Measurements from ENCODE around the gene HSPA1B. TPM values are rescaled to one million over a fixed set of nuclear protein-coding genes. Genes with fewer than 3 reads are reported as not detected.

HSPA1B gene
- 85.1 and 90.5 TPM in 2 replicates for total RNA-seq (2021)
- long read RNA-seq, transcript HSPA1B-201 (1 exons, 2,521 nt), result major isoform, 61 of 63 reads
- long read RNA-seq, partial matches to known transcripts, result 0 of 63 reads
- long read RNA-seq, other reads (novel, unspliced or antisense), result 2 of 63 reads

DNA sequence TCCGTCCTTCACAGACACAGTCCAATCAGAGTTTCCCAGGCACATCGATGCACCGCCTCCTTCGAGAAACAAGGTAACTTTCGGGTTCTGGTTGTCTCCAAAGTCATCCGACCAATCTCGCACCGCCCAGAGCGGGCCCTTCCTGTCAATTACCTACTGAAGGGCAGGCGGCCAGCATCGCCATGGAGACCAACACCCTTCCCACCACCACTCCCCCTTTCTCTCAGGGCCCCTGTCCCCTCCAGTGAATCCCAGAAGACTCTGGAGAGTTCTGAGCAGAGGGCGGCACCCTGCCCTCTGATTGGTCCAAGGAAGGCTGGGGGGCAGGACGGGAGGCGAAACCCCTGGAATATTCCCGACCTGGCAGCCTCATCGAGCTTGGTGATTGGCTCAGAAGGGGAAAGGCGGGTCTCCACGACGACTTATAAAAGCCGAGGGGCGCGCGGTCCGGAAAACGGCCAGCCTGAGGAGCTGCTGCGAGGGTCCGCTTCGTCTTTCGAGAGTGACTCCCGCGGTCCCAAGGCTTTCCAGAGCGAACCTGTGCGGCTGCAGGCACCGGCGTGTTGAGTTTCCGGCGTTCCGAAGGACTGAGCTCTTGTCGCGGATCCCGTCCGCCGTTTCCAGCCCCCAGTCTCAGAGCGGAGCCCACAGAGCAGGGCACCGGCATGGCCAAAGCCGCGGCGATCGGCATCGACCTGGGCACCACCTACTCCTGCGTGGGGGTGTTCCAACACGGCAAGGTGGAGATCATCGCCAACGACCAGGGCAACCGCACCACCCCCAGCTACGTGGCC, at the start of gene HSPA1B:
Gene HSPA1B (plus strand): TSS at position 453 of the 794 bp plus-strand sequence. CDS start 213 bp downstream, at position 666.
- peak; percentile 100 for DNase-seq
- Histone ChIP-seq H3K23ac (ENCODE audit: insufficient read length, low read depth, low read length) (no peak within 1 kb of the TSS), H3K18ac (ENCODE audit: insufficient read length, low read depth, low read length) (peak within 1 kb of the TSS; percentile 9), H3K27me3 (ENCODE audit: insufficient read depth, low read length) (no peaks in the 10 kb centered on the region), H3K14ac (ENCODE audit: insufficient read depth, low read length) (peak within 1 kb of the TSS; percentile 70), H4K8ac (replicated peaks; ENCODE audit: insufficient read length, low read depth, low read length) (no peak within 1 kb of the TSS), H3K23me2 (ENCODE audit: insufficient read length, low read depth, low read length, poor library complexity, severe bottlenecking) (peaks cover 15% of the 10 kb centered on the region), H2BK5ac (ENCODE audit: insufficient read length, low read length) (peak within 1 kb of the TSS; percentile 55), H3K9me3 (ENCODE audit: control insufficient read depth, low read depth, low read length) (no peaks in the 10 kb centered on the region), H2BK15ac (ENCODE audit: low read depth, low read length) (no peak within 1 kb of the TSS; the same call in 1 of the 2 replicates), H3T11ph (ENCODE audit: low read length) (no peak within 1 kb of the TSS), H3K4me1 (ENCODE audit: insufficient read depth, low read length) (peaks cover 5% of the 10 kb centered on the region; the same call in 1 of the 2 replicates), H2BK20ac (ENCODE audit: low read depth, low read length, poor library complexity, severe bottlenecking) (no peak within 1 kb of the TSS), H2BK12ac (ENCODE audit: insufficient read length, low read depth, low read length) (no peak within 1 kb of the TSS), H4K5ac (ENCODE audit: insufficient read length, low read depth, low read length) (no peak within 1 kb of the TSS), H3K79me2 (ENCODE audit: insufficient read depth, low read length) (peaks cover 5% of the 10 kb centered on the region; the same call in 1 of the 2 replicates), H2BK120ac (ENCODE audit: low read depth, low read length, poor library complexity, severe bottlenecking) (no peak within 1 kb of the TSS), H2AK5ac (ENCODE audit: insufficient read length, low read length) (no peak within 1 kb of the TSS), H4K91ac (ENCODE audit: insufficient read length, low read depth, low read length) (no peak within 1 kb of the TSS), H3K9ac (ENCODE audit: extremely low read depth, insufficient read length, low read length) (peak within 1 kb of the TSS; percentile 55), H4K20me1 (ENCODE audit: control insufficient read depth, insufficient read depth, insufficient read length) (no peaks in the 10 kb centered on the region), H3K79me1 (ENCODE audit: insufficient read depth, low read depth, low read length, poor library complexity, severe bottlenecking) (no peaks in the 10 kb centered on the region), H2AFZ (ENCODE audit: low read length) (no peak within 1 kb of the TSS), H3K56ac (ENCODE audit: insufficient read length, low read depth, low read length) (no peak within 1 kb of the TSS), H3K4me2 (ENCODE audit: insufficient read depth, insufficient read length, low read length) (peak within 1 kb of the TSS; percentile 84), H3K4ac (ENCODE audit: low read depth, low read length) (no peak within 1 kb of the TSS), H3K27ac (ENCODE audit: insufficient read length, low read depth, low read length) (peak within 1 kb of the TSS; percentile 85)
- no CpG with 5 or more reads among the region's 56 CpGs for WGBS (ENCODE audit: extremely low coverage, insufficient read length, low lambda C conversion rate)
- H3K36me3 Mint-ChIP-seq (ENCODE audit: insufficient read depth in 1 of 3, low read depth in 3 of 3), result peaks cover 0 to 2% (median 0%) of the 10 kb centered on the region in 3 experiments; a peak in 1 of 7 replicates
- H3K4me1 Mint-ChIP-seq, result peaks cover 43 to 49% of the 10 kb centered on the region in 2 experiments
- H3K27ac Mint-ChIP-seq, result peak within 1 kb of the TSS; percentile 97 to 100 (median 98)
- no peaks in the 10 kb centered on the region; a peak in 1 of 5 replicates for H3K9me3 Mint-ChIP-seq
- no peak for TF ChIP-seq CTCF (conservative IDR thresholded peaks at IDR 0.05)
- H3K27me3 Mint-ChIP-seq (ENCODE audit: low read depth), result peaks cover 4% of the 10 kb centered on the region
- peak within 1 kb of the TSS; percentile 84 to 92 for H3K4me3 Mint-ChIP-seq

Measured in H9 (cell line).